H9 (cell line): ENCODE data around the gene PEX10. TPM values are rescaled to one million over a fixed set of nuclear protein-coding genes. Genes with fewer than 3 reads are reported as not detected.

Source experiments
- DNase-seq: peaks from one replicate; pipeline ENCODE4 v3.0.0-alpha.2; 2017
- H2AFZ ChIP-seq: one replicate; pipeline ENCODE4 v1.6.1; 2013; ENCODE audit warnings: mild to moderate bottlenecking, low read length, control low read depth, moderate library complexity
- H2AK5ac ChIP-seq: 2 replicates; pipeline ENCODE4 v1.6.1; 2013; ENCODE audit warnings: low read length, control low read depth, mixed read lengths; ENCODE audit not compliant: insufficient read length
- H2BK120ac ChIP-seq: one replicate; pipeline ENCODE4 v1.6.1; 2013; ENCODE audit warnings: low read depth, mild to moderate bottlenecking, low read length, control low read depth, inconsistent platforms; ENCODE audit not compliant: poor library complexity, severe bottlenecking
- H2BK12ac ChIP-seq: 2 replicates; pipeline ENCODE4 v1.6.1; 2013; ENCODE audit warnings: low read length, control low read depth, mixed read lengths, low read depth; ENCODE audit not compliant: insufficient read length
- H2BK15ac ChIP-seq: 2 replicates; pipeline ENCODE4 v1.6.1; 2013; ENCODE audit warnings: low read depth, low read length, control low read depth
- H2BK20ac ChIP-seq: one replicate; pipeline ENCODE4 v1.6.1; 2013; ENCODE audit warnings: low read depth, mild to moderate bottlenecking, low read length, control low read depth, inconsistent platforms; ENCODE audit not compliant: poor library complexity, severe bottlenecking
- H2BK5ac ChIP-seq: 2 replicates; pipeline ENCODE4 v1.6.1; 2013; ENCODE audit warnings: low read length, control low read depth, mixed read lengths; ENCODE audit not compliant: insufficient read length
- H3K14ac ChIP-seq: 2 replicates; pipeline ENCODE4 v1.6.1; 2013; ENCODE audit warnings: low read length, control low read depth; ENCODE audit not compliant: insufficient read depth
- H3K18ac ChIP-seq: 2 replicates; pipeline ENCODE4 v1.6.1; 2013; ENCODE audit warnings: low read depth, mild to moderate bottlenecking, mixed read lengths, low read length, control low read depth; ENCODE audit not compliant: insufficient read length
- H3K23ac ChIP-seq: 2 replicates; pipeline ENCODE4 v1.6.1; 2013; ENCODE audit warnings: low read length, control low read depth, mixed read lengths, low read depth; ENCODE audit not compliant: insufficient read length
- H3K23me2 ChIP-seq: 2 replicates; pipeline ENCODE4 v1.6.1; 2013; ENCODE audit warnings: low read depth, mild to moderate bottlenecking, mixed read lengths, low read length, control low read depth; ENCODE audit not compliant: insufficient read length, poor library complexity, severe bottlenecking
- H3K27ac ChIP-seq: 2 replicates; pipeline ENCODE4 v1.5.1; 2013; ENCODE audit warnings: low read length, control low read depth, mixed read lengths, low read depth; ENCODE audit not compliant: insufficient read length
- H3K27me3 ChIP-seq: 2 replicates; pipeline ENCODE4 v1.6.1; 2013; ENCODE audit warnings: low read length, control low read depth, inconsistent platforms; ENCODE audit not compliant: insufficient read depth
- H3K4ac ChIP-seq: 2 replicates; pipeline ENCODE4 v1.6.1; 2013; ENCODE audit warnings: low read depth, mild to moderate bottlenecking, control low read depth, inconsistent platforms, low read length, moderate library complexity
- H3K4me1 ChIP-seq: 2 replicates; pipeline ENCODE4 v1.6.1; 2013; ENCODE audit warnings: low read length, control low read depth, inconsistent platforms; ENCODE audit not compliant: insufficient read depth
- H3K4me2 ChIP-seq: 2 replicates; pipeline ENCODE4 v1.6.1; 2013; ENCODE audit warnings: low read length, control low read depth, mixed read lengths; ENCODE audit not compliant: insufficient read length, insufficient read depth
- H3K56ac ChIP-seq: 2 replicates; pipeline ENCODE4 v1.6.1; 2013; ENCODE audit warnings: low read depth, mild to moderate bottlenecking, mixed read lengths, low read length, control low read depth; ENCODE audit not compliant: insufficient read length
- H3K79me1 ChIP-seq: 2 replicates; pipeline ENCODE4 v1.6.1; 2013; ENCODE audit warnings: low read depth, mild to moderate bottlenecking, moderate library complexity, low read length, control low read depth, inconsistent platforms; ENCODE audit not compliant: insufficient read depth, poor library complexity, severe bottlenecking
- H3K79me2 ChIP-seq: 2 replicates; pipeline ENCODE4 v1.6.1; 2013; ENCODE audit warnings: low read length, control low read depth, inconsistent platforms; ENCODE audit not compliant: insufficient read depth
- H3K9ac ChIP-seq: 2 replicates; pipeline ENCODE4 v1.6.1; 2013; ENCODE audit warnings: low read length, control low read depth, mixed read lengths; ENCODE audit not compliant: insufficient read length; ENCODE audit errors: extremely low read depth
- H3K9me3 ChIP-seq: one replicate; pipeline ENCODE4 v1.6.1; 2013; ENCODE audit warnings: low read depth, low read length, inconsistent platforms; ENCODE audit not compliant: control insufficient read depth
- H3T11ph ChIP-seq: one replicate; pipeline ENCODE4 v1.6.1; 2013; ENCODE audit warnings: mild to moderate bottlenecking, low read length, control low read depth, inconsistent platforms
- H4K20me1 ChIP-seq: one replicate; pipeline ENCODE4 v1.6.1; 2013; ENCODE audit not compliant: control insufficient read depth, insufficient read length, insufficient read depth
- H4K5ac ChIP-seq: 2 replicates; pipeline ENCODE4 v1.6.1; 2013; ENCODE audit warnings: low read depth, mild to moderate bottlenecking, mixed read lengths, low read length, control low read depth; ENCODE audit not compliant: insufficient read length
- H4K8ac ChIP-seq: replicated peaks from 2 replicates; pipeline ENCODE4 v1.6.1; 2013; ENCODE audit warnings: low read length, control low read depth, mixed read lengths, low read depth; ENCODE audit not compliant: insufficient read length
- H4K91ac ChIP-seq: 2 replicates; pipeline ENCODE4 v1.6.1; 2013; ENCODE audit warnings: low read depth, mild to moderate bottlenecking, moderate library complexity, mixed read lengths, low read length, control low read depth; ENCODE audit not compliant: insufficient read length
- H3K27ac Mint-ChIP-seq, 3 experiments: 2 replicates in 2 of 3; 3 replicates in 1 of 3; pipeline ENCODE4 v1.8.0; 2020 to 2021; ENCODE audit warnings: mixed read lengths in 3 of 3, mild to moderate bottlenecking in 1 of 3, moderate library complexity in 1 of 3
- H3K27me3 Mint-ChIP-seq: 2 replicates; pipeline ENCODE4 v1.8.0; 2021; ENCODE audit warnings: low read depth, mild to moderate bottlenecking, moderate library complexity, mixed read lengths
- H3K36me3 Mint-ChIP-seq, 3 experiments: 2 replicates in 2 of 3; 3 replicates in 1 of 3; pipeline ENCODE4 v1.8.0; 2020 to 2021; ENCODE audit warnings: low read depth in 3 of 3, mixed read lengths in 3 of 3; ENCODE audit not compliant: insufficient read depth in 1 of 3
- H3K4me1 Mint-ChIP-seq, 2 experiments: 2 replicates each; pipeline ENCODE4 v1.8.0; 2020; ENCODE audit warnings: mixed read lengths in 2 of 2
- H3K4me3 Mint-ChIP-seq, 2 experiments: 2 replicates in 1 of 2; 3 replicates in 1 of 2; pipeline ENCODE4 v1.8.0; 2020 to 2021; ENCODE audit warnings: mild to moderate bottlenecking in 2 of 2, mixed read lengths in 2 of 2, moderate library complexity in 1 of 2
- H3K9me3 Mint-ChIP-seq, 2 experiments: 2 replicates in 1 of 2; 3 replicates in 1 of 2; pipeline ENCODE4 v1.8.0; 2020; ENCODE audit warnings: mild to moderate bottlenecking in 2 of 2, mixed read lengths in 2 of 2, moderate library complexity in 1 of 2
- WGBS: extraction: QIAGEN DNeasy Blood & Tissue Kit; methylation state at CpG from one replicate; pipeline ENCODE4 v1.1.7; 2013; ENCODE audit warnings: missing lambda C conversion rate, low lambda C conversion rate, mixed read lengths; ENCODE audit not compliant: insufficient read length; ENCODE audit errors: extremely low coverage; 5-methylcytosine and 5-hydroxymethylcytosine counted together
- total RNA-seq: library from RNA; stranded (reverse); gene quantifications from 2 replicates; pipeline ENCODE4 v1.2.1, GENCODE V29; 2021
- TF ChIP-seq, protein P1 (sequence below): fragments of 200-600 bp; sonication (generic); conservative IDR thresholded peaks from 3 replicates; pipeline ENCODE4 v1.8.0; 2021; ENCODE audit warnings: antibody characterized with exemption, mild to moderate bottlenecking

The PEX10 gene
- total RNA-seq, 1 experiment from 2014 or later: 34.4 TPM

DNA sequence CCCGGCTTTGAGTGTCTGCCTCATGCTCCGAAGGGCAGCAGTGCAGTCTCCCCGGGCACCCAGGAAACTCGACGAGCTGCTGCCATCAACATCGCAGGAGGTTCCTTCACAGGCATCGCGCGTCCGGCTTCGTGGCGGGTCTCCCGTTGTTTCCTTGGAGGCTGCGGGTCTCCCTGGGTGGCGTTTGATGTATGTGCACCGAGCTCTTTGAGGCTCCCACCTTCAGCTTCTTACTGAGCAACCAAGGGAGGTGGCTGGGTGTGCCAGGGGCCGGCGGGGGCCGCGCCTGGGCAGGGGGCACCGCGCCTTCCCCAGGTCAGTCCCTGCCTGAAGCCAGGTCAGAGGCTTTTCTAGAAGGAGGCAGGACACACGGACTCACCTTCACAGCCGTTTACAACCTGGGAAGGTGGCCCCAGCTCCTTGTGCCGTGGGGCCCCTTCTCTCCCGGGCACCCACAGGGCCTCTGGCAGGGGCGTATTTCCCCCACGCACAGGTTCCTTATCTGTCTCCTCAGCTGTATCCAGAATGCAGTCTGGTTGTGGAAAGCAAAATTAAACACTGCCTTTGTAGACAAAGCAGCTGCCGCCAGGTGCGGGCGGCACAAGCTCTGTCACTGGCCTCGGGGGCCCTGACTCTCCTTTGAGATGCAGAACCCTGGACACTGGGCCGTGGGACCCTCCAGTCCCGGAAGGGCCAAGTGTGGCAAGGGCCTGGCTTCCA lies 21.7 kb upstream of the PEX10 start:
- Histone ChIP-seq H3K4me2 (no peak overlapping the region), H3K79me2 (no peaks in the 10 kb centered on the region), H3K14ac (no peak overlapping the region), H4K5ac (no peak overlapping the region), H3K27ac (no peak overlapping the region), H3T11ph (no peak overlapping the region), H2BK5ac (no peak overlapping the region), H3K9ac (no peak overlapping the region), H2BK12ac (no peak overlapping the region), H2AFZ (no peak overlapping the region), H2BK20ac (no peak overlapping the region), H4K20me1 (no peaks in the 10 kb centered on the region), H3K9me3 (no peaks in the 10 kb centered on the region), H3K79me1 (no peaks in the 10 kb centered on the region), H3K18ac (no peak overlapping the region), H4K91ac (no peak overlapping the region), H3K23ac (no peak overlapping the region), H3K4me1 (no peaks in the 10 kb centered on the region), H3K4ac (no peak overlapping the region), H3K23me2 (no peaks in the 10 kb centered on the region), H2BK120ac (no peak overlapping the region), H3K56ac (no peak overlapping the region), H2AK5ac (no peak overlapping the region), H3K27me3 (no peaks in the 10 kb centered on the region), H2BK15ac (no peak overlapping the region), H4K8ac (no peak overlapping the region)
- no peaks in the 10 kb centered on the region; a peak in 1 of 7 replicates for H3K36me3 Mint-ChIP-seq
- DNase-seq: no peak
- 0 out of 4 replicates have a peak, but pooled peaks cover 0 to 4% of the 10 kb centered on the region in 2 experiments for H3K4me1 Mint-ChIP-seq
- peaks cover 30% of the 10 kb centered on the region for H3K27me3 Mint-ChIP-seq
- H3K9me3 Mint-ChIP-seq: peaks cover 9 to 15% of the 10 kb centered on the region in 2 experiments
- H3K4me3 Mint-ChIP-seq: no peak overlapping the region
- TF ChIP-seq, protein P1, sequence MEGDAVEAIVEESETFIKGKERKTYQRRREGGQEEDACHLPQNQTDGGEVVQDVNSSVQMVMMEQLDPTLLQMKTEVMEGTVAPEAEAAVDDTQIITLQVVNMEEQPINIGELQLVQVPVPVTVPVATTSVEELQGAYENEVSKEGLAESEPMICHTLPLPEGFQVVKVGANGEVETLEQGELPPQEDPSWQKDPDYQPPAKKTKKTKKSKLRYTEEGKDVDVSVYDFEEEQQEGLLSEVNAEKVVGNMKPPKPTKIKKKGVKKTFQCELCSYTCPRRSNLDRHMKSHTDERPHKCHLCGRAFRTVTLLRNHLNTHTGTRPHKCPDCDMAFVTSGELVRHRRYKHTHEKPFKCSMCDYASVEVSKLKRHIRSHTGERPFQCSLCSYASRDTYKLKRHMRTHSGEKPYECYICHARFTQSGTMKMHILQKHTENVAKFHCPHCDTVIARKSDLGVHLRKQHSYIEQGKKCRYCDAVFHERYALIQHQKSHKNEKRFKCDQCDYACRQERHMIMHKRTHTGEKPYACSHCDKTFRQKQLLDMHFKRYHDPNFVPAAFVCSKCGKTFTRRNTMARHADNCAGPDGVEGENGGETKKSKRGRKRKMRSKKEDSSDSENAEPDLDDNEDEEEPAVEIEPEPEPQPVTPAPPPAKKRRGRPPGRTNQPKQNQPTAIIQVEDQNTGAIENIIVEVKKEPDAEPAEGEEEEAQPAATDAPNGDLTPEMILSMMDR: no peak
- H3K27ac Mint-ChIP-seq: no peak overlapping the region
- no CpG with 5 or more reads among the region's 34 CpGs for WGBS
